MCF 10A (cell line): ENCODE data around the gene BAG5. TPM values are rescaled to one million over a fixed set of nuclear protein-coding genes. Genes with fewer than 3 reads are reported as not detected.
"Not testable (repeated sequence)": the region's sequence is repeated elsewhere in the genome, so short reads cannot be mapped to it uniquely, and the experiment has no call there.

ENCODE experiments used
- BruUV-seq: library from RNA; stranded (reverse); fragments of 400-500 nt; replicated peaks from 2 replicates; lab custom pipeline; 2021; lab: Mats Ljungman, UMichigan
- CTCF ChIA-PET: fragments of 300-600 bp; sonication (Branson Sonifier 250); formaldehyde crosslinking; extraction: SDS; loops from one replicate; lab custom pipeline; 2021; ENCODE audit warnings: antibody characterized with exemption, inconsistent platforms; lab: Yijun Ruan, JAX
- POLR2A ChIA-PET: fragments of 300-600, 350-650 bp; sonication (Branson Sonifier 250); formaldehyde crosslinking; extraction: SDS; loops from one replicate; lab custom pipeline; 2020; ENCODE audit warnings: antibody characterized with exemption, inconsistent platforms; lab: Yijun Ruan, JAX
- DNase-seq: peaks from one replicate; pipeline ENCODE4 v3.0.0-alpha.2; 2018; ENCODE audit not compliant: unreplicated experiment
- H3K27ac Mint-ChIP-seq: one replicate; pipeline ENCODE4 v1.8.0; 2022; ENCODE audit warnings: mild to moderate bottlenecking, low read depth, mixed read lengths; ENCODE audit not compliant: unreplicated experiment
- H3K27me3 Mint-ChIP-seq: one replicate; pipeline ENCODE4 v1.8.0; 2022; ENCODE audit warnings: mixed read lengths; ENCODE audit not compliant: insufficient read depth, unreplicated experiment
- H3K36me3 Mint-ChIP-seq: one replicate; pipeline ENCODE4 v1.8.0; 2022; ENCODE audit warnings: mild to moderate bottlenecking, moderate library complexity, mixed read lengths; ENCODE audit not compliant: insufficient read depth, unreplicated experiment
- H3K4me1 Mint-ChIP-seq: one replicate; pipeline ENCODE4 v1.8.0; 2022; ENCODE audit warnings: mixed read lengths; ENCODE audit not compliant: insufficient read depth, unreplicated experiment
- H3K4me3 Mint-ChIP-seq: one replicate; pipeline ENCODE4 v1.8.0; 2022; ENCODE audit warnings: mild to moderate bottlenecking, moderate library complexity, mixed read lengths; ENCODE audit not compliant: unreplicated experiment
- H3K9me3 Mint-ChIP-seq: one replicate; pipeline ENCODE4 v1.8.0; 2022; ENCODE audit warnings: mixed read lengths; ENCODE audit not compliant: unreplicated experiment
- intact Hi-C: fragments of 100-400 bp; cut with micrococcal nuclease; formaldehyde crosslinking; loops from 2 replicates; pipeline ENCODE4 v1.14.1; 2022
- total RNA-seq: library from RNA; stranded (reverse); gene quantifications from 2 replicates; pipeline ENCODE4 v1.2.3, GENCODE V29; 2022
- TF ChIP-seq, protein P1 (sequence below): fragments of 200-600 bp; IDR thresholded peaks from one replicate; pipeline ENCODE4 v1.8.0; 2022; ENCODE audit warnings: antibody characterized with exemption, mild to moderate bottlenecking; ENCODE audit not compliant: unreplicated experiment

The BAG5 gene
- total RNA-seq, 1 experiment from 2014 or later, result 30.9 TPM

DNA sequence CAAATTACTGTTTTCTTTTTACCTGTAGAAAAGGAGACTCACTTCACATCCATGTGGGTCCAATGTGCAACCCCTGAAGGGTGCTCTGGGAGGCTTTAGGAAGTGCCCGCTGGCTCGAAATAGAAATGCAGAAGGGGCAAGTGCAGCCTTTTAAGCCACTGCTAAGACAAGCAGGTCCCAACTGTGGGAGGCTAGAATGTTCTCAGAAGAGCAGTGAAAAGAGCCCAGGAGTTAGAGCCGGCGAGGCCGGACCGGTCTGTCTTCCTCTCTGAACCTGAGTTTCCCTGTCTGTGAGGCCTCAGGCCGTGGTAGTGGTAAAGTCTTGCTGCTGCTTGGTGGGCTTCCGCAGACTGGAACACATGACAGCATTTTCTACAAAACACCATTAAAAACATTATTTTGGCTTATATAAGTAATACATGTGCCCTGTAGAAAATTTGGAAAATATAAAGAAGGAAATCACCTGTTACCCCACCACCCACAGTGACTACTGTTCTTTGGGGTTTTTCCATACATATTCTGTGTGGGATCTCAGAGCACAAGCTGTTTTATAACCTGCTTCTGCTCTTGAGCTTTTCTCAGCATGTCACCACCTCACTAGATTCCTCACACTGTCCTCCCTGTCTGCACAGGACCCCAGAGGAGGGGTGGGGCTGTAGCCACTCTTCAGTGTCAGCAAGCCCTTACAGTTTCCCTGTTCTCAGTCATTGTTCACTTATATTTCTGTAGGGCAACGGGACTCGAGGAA, 45.9 kb downstream of the BAG5 start:
- DNase-seq, result no peak
- intact Hi-C loops, result no loop called here
- ChIA-PET POLR2A (interaction anchor here (0.6 kb wide), 1 partner anchor 10 kb away, joined by 4 read pairs; no protein-coding TSS in a partner anchor), CTCF (interaction anchor here (0.6 to 7.0 kb wide), 6 partner anchors 12 to 468 kb away, joined by 3 to 126 read pairs (median 12); no protein-coding TSS in a partner anchor)
- no peak overlapping the region for H3K4me3 Mint-ChIP-seq
- no peak overlapping the region for H3K27ac Mint-ChIP-seq
- no TSS peak for BruUV-seq
- TF ChIP-seq, protein P1, sequence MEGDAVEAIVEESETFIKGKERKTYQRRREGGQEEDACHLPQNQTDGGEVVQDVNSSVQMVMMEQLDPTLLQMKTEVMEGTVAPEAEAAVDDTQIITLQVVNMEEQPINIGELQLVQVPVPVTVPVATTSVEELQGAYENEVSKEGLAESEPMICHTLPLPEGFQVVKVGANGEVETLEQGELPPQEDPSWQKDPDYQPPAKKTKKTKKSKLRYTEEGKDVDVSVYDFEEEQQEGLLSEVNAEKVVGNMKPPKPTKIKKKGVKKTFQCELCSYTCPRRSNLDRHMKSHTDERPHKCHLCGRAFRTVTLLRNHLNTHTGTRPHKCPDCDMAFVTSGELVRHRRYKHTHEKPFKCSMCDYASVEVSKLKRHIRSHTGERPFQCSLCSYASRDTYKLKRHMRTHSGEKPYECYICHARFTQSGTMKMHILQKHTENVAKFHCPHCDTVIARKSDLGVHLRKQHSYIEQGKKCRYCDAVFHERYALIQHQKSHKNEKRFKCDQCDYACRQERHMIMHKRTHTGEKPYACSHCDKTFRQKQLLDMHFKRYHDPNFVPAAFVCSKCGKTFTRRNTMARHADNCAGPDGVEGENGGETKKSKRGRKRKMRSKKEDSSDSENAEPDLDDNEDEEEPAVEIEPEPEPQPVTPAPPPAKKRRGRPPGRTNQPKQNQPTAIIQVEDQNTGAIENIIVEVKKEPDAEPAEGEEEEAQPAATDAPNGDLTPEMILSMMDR, result no peak
- peaks cover 14% of the 10 kb centered on the region for H3K36me3 Mint-ChIP-seq
- no peaks in the 10 kb centered on the region for H3K27me3 Mint-ChIP-seq
- H3K4me1 Mint-ChIP-seq, result peaks cover 33% of the 10 kb centered on the region
- H3K9me3 Mint-ChIP-seq, result no peaks in the 10 kb centered on the region

DNA sequence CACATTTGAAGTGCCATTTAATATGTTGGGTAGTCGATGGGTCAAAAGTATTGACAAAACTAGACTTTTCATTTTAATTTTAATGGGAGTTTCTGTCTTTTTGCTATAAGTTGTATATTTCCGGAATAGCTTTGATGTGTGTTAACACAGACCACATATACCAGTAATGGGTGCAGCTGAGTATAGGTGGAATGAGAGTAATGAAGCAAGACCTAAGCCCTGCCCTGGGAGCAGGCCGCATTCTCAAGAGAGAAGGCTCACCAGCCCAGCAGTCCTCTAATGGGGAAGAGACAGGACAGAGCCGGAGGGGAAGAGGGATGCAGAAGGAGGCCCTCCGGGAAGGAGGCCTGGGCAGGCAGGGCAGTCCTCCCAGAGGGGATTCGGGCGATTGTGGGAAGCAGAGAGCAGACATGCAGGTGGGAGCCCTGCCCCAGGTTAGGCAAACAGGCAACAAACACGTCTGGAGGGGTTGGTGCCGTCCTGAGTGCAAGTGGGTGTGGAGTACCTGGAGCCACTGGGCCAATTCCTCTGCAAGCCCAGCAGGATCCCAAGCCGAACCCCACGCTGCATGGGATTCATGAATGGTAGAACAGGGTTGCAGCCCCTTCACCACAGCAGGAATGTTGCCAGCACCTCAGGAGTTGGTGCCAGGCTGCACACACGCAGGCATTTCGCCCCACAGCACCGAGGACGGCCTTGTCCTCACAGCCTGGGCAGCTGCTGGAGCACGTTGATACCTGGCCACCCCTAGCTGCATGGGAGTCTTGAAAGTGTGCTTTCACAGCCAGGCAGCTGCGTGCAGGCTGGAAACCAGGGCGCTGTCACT, 47.6 kb downstream of the BAG5 start:
- TF ChIP-seq, protein P1, result no peak
- H3K4me1 Mint-ChIP-seq, result peaks cover 33% of the 10 kb centered on the region
- peak overlapping the region; percentile 49 for H3K27ac Mint-ChIP-seq
- ChIA-PET CTCF (interaction anchor here (0.7 to 7.0 kb wide), 4 partner anchors 15 to 35 kb away, joined by 3 to 126 read pairs (median 4); no protein-coding TSS in a partner anchor), POLR2A (interaction anchor here (0.5 to 0.9 kb wide), 2 partner anchors 22 to 803 kb away, joined by 3 read pairs; no protein-coding TSS in a partner anchor)
- no peaks in the 10 kb centered on the region for H3K9me3 Mint-ChIP-seq
- intact Hi-C loops, result no loop called here
- no peaks in the 10 kb centered on the region for H3K27me3 Mint-ChIP-seq
- H3K4me3 Mint-ChIP-seq, result no peak overlapping the region
- no TSS peak for BruUV-seq
- no peak for DNase-seq
- peaks cover 28% of the 10 kb centered on the region for H3K36me3 Mint-ChIP-seq

DNA sequence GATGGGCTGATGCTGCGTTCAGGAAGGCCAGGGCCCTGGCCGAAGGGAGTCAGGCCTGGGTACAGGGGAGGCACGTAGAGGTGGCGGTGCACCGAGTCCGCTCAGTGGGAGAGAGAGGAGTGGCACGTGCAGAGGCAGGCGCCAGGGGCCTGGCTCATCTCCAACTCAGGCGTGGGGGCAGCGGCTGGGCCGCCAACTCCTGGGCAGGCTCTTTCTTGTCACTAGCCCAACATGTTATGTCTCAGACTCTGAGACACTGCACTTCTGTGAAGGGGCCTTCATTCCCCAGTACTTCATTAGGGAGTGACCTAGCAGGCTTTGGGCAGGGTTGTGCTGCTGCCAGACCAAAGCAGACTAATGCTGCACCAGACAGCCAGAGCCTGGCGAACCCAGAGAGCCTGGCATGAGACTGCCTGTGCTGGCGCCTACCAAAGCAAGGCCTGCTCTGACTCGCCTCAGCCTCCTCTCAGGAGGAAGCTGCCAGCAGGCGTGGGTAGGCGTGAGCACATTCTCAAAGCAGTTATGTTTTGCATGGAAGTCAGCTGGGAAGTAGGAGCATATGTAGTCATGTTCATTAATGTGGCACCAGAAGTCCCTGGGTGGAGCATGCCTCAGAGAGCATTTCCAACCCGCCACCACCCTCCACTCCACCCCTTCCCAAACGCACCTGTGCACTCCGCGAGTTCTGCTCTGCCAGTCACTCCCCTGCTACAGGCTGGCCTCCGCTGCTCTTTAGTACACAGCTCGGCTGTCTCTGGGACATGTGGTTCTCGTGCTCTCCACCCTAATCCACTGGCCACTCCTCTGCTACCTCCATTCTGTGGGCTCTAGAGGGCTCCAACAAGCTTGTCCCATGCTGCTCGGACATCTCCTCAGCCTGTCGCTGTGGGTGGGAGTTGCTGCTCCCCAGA, 49.5 kb downstream of the BAG5 start:
- ChIA-PET POLR2A (interaction anchor here (0.5 to 3.5 kb wide), 15 partner anchors 8 to 212 kb away, joined by 3 to 30 read pairs (median 4); partner anchors contain the start of genes BAG5, COA8, TRMT61A and XRCC3), CTCF (interaction anchor here (0.5 to 1.1 kb wide), 6 partner anchors 11 to 200 kb away, joined by 3 to 5 read pairs (median 3); no protein-coding TSS in a partner anchor)
- peaks cover 19% of the 10 kb centered on the region for H3K4me1 Mint-ChIP-seq
- TF ChIP-seq, protein P1, result no peak
- peak overlapping the region; percentile 84 for H3K27ac Mint-ChIP-seq
- no TSS peak for BruUV-seq
- peak; percentile 89 for DNase-seq
- H3K27me3 Mint-ChIP-seq, result no peaks in the 10 kb centered on the region
- intact Hi-C loops, result no loop called here
- H3K4me3 Mint-ChIP-seq, result peak overlapping the region; percentile 55
- H3K36me3 Mint-ChIP-seq, result peaks cover 42% of the 10 kb centered on the region
- H3K9me3 Mint-ChIP-seq, result no peaks in the 10 kb centered on the region

DNA sequence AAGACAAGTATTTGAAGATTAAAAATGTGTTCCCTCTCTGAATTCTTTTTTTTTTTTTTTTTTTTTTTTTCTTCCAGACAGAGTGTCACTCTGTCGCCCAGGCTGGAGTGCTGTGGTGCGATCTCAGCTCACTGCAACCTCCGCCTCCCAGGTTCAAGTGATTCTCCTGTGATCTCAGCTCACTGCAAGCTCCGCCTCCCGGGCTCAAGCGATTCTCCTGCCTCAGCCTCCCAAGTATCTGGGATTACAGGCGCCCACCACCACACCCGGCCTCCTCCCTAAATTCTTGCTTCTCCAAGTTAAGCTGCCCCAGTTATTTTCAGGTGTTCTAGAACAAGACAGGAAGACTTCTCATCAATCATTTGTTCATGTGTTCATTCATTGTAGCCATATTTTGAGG, 50.3 kb downstream of the BAG5 start:
- intact Hi-C loops, H3K9me3 Mint-ChIP-seq, BruUV-seq, DNase-seq, H3K27me3 Mint-ChIP-seq: not testable (repeated sequence)
- peak overlapping the region; percentile 55 for H3K4me3 Mint-ChIP-seq
- ChIA-PET POLR2A (interaction anchor here (0.5 to 3.5 kb wide), 5 partner anchors 9 to 29 kb away, joined by 3 to 30 read pairs (median 4); no protein-coding TSS in a partner anchor), CTCF (interaction anchor here (1.1 to 2.4 kb wide), 2 partner anchors 13 to 49 kb away, joined by 3 to 14 read pairs; no protein-coding TSS in a partner anchor)
- peaks cover 19% of the 10 kb centered on the region for H3K4me1 Mint-ChIP-seq
- peaks cover 50% of the 10 kb centered on the region for H3K36me3 Mint-ChIP-seq
- peak overlapping the region; percentile 84 for H3K27ac Mint-ChIP-seq
